Lower lobe of right lung (tissue), 2 donors: ENCODE measurements around the gene MRNIP. TPM values are rescaled to one million over a fixed set of nuclear protein-coding genes. Genes with fewer than 3 reads are reported as not detected.

Source experiments
- ATAC-seq, 2 donors: fragments of 200-7000 bp; cut with Tn5 transposase; one replicate each; pipeline ENCODE4 v1.9.1; 2020 to 2022; ENCODE audit warnings: mild to moderate bottlenecking in 2 of 2, moderate library complexity in 2 of 2
- DNase-seq: peaks from one replicate; pipeline ENCODE4 v3.0.0-alpha.2; 2020
- H3K27ac ChIP-seq: fragments of 200-600 bp; one replicate; pipeline ENCODE4 v1.8.0; 2022
- H3K27me3 ChIP-seq: fragments of 200-600 bp; one replicate; pipeline ENCODE4 v1.8.0; 2022; ENCODE audit warnings: low read depth
- H3K36me3 ChIP-seq: fragments of 200-600 bp; one replicate; pipeline ENCODE4 v1.8.0; 2022; ENCODE audit warnings: mild to moderate bottlenecking
- H3K4me1 ChIP-seq: fragments of 200-600 bp; one replicate; pipeline ENCODE4 v1.8.0; 2022
- H3K4me3 ChIP-seq: fragments of 200-600 bp; one replicate; pipeline ENCODE4 v1.8.0; 2022; ENCODE audit warnings: mild to moderate bottlenecking
- H3K9me3 ChIP-seq: fragments of 200-600 bp; one replicate; pipeline ENCODE4 v1.8.0; 2022
- intact Hi-C: fragments of 100-400 bp; cut with DNase I; formaldehyde crosslinking; loops from one replicate; pipeline ENCODE4 v1.11.0; 2022
- total RNA-seq: library from RNA; stranded (reverse); fragmentation: NEBNext Ultra II Directional; extraction: Animal tissue kit (Norgen Biotek cat#: 25700); gene quantifications from one replicate; pipeline ENCODE4 v1.2.1, GENCODE V29; 2021
- TF ChIP-seq, protein P1 (sequence below): fragments of 200-600 bp; IDR thresholded peaks from one replicate; pipeline ENCODE4 v1.8.0; 2022; ENCODE audit warnings: antibody characterized with exemption, mild to moderate bottlenecking
- donor health status: DM: no; HTN: yes; CAD: no; lungs with severe emphysema.

Gene MRNIP
- total RNA-seq, 1 donor from 2014 or later: 25.0 TPM

DNA sequence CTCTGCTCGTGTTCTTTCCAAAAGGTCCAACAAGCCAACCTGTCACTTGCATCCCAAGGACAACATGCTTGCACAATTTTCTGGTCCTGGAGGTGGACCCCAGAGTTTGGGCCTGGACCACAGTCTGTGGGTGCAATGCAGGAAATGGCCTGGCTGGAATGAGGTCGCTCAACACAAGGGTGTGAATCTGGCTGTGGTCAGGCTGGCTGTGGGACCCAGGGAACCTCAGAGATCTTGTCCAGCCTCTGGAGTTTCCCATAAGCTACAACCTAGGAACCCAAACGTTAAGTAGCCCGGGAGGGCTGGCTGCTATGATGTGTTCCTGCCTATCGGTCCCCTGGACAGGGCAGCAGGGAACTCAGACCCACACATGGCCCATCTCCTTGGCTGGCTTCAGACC lies 33.6 kb upstream of the MRNIP start:
- Histone ChIP-seq H3K27ac (no peak overlapping the region), H3K9me3 (no peaks in the 10 kb centered on the region), H3K4me1 (no peaks in the 10 kb centered on the region), H3K36me3 (peaks cover 100% of the 10 kb centered on the region), H3K4me3 (no peak overlapping the region), H3K27me3 (no peaks in the 10 kb centered on the region)
- TF ChIP-seq, protein P1, sequence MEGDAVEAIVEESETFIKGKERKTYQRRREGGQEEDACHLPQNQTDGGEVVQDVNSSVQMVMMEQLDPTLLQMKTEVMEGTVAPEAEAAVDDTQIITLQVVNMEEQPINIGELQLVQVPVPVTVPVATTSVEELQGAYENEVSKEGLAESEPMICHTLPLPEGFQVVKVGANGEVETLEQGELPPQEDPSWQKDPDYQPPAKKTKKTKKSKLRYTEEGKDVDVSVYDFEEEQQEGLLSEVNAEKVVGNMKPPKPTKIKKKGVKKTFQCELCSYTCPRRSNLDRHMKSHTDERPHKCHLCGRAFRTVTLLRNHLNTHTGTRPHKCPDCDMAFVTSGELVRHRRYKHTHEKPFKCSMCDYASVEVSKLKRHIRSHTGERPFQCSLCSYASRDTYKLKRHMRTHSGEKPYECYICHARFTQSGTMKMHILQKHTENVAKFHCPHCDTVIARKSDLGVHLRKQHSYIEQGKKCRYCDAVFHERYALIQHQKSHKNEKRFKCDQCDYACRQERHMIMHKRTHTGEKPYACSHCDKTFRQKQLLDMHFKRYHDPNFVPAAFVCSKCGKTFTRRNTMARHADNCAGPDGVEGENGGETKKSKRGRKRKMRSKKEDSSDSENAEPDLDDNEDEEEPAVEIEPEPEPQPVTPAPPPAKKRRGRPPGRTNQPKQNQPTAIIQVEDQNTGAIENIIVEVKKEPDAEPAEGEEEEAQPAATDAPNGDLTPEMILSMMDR: no peak
- intact Hi-C loops: no loop called here
- DNase-seq (no peak), ATAC-seq (no peak)

DNA sequence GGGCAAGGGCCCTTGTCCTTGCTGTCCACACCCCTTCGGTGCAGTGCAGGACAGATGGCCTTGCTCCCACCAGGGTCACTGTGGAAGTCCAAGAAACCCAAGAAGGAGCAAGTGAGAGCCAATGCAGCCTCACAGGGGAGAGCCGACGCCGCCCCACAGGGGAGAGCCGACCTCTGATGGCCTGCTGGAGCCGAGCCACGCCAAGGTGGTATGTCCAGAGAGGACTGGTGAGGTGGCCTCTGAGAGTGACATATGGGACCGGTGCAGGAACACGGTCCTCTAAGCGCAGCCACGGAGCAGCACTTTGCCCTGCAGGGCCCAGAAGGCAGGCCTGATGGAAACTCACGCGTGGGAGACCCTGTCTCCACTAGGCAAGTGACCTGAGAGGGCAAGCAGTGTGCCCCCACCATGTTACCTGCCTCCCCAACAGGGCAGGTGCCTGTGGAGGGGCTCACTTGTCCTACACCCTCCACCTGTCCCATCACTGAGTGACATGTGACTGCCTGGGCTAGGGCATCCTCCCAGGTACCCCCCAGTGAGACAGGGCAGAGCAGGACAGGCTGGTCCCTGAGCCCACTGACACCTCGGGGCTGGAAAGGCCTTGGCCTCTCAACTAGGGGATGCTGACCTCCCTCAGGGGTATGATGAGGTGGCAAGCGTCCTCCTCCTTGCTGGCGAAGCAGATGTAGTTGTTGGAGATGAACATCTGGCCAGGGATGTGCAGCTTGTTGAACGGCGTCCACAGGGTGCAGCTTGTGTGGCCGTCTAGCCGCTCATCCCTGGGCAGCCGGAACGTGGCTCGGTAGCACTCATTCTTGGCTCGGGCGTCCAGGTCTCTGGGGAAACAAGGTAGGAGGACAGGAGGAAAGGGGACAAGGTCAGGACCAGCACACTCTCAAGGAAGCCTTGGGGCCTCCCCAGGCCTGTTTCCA lies 32.4 kb upstream of the MRNIP start:
- Histone ChIP-seq H3K27me3 (no peaks in the 10 kb centered on the region), H3K4me1 (no peaks in the 10 kb centered on the region), H3K27ac (no peak overlapping the region), H3K36me3 (peaks cover 100% of the 10 kb centered on the region), H3K4me3 (no peak overlapping the region), H3K9me3 (no peaks in the 10 kb centered on the region)
- DNase-seq (no peak), ATAC-seq (no peak)
- intact Hi-C loops: no loop called here
- TF ChIP-seq, protein P1: no peak

DNA sequence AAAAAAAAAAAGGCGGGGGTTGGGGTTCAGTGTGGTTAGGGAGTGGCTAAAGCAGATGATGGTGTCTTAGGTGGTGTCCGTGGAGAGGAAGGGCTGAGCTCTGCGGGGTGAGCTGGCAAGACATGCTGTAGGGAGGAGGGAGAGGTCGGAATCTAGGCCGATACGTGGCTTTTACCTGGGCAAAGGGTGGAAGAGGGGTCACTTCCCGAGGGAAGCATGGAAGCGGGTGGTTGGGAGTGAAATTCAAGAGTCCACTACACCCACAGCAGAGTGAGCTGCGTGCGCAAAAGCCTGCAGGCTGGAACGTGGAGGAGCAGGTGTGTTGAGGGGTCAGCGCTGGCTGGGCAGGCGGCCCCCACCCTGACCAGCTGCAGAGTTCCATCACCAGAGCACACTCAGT lies 31.3 kb upstream of the MRNIP start:
- Histone ChIP-seq H3K4me1 (no peaks in the 10 kb centered on the region), H3K9me3 (no peaks in the 10 kb centered on the region), H3K27ac (no peak overlapping the region), H3K4me3 (no peak overlapping the region), H3K36me3 (peaks cover 97% of the 10 kb centered on the region), H3K27me3 (no peaks in the 10 kb centered on the region)
- ATAC-seq (no peak), DNase-seq (no peak)
- TF ChIP-seq, protein P1: no peak
- intact Hi-C loops: no loop called here

DNA sequence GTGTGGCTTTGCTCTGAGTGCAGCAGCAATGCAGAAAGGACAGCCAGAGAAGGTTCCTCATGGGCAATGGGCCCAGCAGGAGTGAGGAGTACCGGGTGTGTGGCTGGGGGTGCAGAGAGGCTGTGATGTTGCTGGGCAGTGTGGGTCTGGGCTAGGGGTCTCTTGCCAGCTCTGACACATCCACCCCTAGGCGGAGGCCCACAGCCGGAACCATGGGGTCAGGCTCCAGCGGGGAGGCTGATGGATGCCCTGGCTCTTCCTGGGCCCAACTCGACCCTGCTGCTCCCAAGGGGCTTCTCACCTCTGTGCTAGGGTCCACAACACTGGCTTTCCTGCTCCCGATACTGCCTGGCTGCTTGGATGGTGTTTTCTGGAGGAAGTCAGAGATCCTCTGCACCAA lies 29.2 kb upstream of the MRNIP start:
- Histone ChIP-seq H3K4me1 (no peaks in the 10 kb centered on the region), H3K36me3 (peaks cover 92% of the 10 kb centered on the region), H3K9me3 (peaks cover 11% of the 10 kb centered on the region), H3K27ac (no peak overlapping the region), H3K27me3 (no peaks in the 10 kb centered on the region), H3K4me3 (no peak overlapping the region)
- intact Hi-C loops: no loop called here
- ATAC-seq (no peak), DNase-seq (no peak)
- TF ChIP-seq, protein P1: no peak

DNA sequence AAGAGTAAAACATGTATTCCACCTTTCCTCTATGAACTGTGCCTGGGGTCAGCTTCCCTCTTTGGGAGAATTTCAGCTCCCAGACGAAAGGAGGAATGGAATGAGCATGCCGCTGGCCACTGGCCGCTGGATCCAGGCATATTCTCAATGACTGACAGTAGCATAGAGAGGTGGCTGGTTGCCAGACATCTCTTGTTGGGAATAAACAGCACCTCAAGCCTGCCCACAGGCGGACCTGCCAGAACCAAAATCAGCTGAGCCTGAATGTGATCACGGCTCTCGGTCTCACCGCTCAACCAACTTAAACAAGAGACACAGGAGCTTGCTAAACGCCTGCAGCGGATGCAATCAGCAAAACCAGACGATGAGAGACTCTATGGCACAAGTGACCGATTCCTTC lies 28.5 kb upstream of the MRNIP start:
- TF ChIP-seq, protein P1: no peak
- Histone ChIP-seq H3K4me3 (no peak overlapping the region), H3K27me3 (no peaks in the 10 kb centered on the region), H3K9me3 (peaks cover 18% of the 10 kb centered on the region), H3K36me3 (peaks cover 89% of the 10 kb centered on the region), H3K27ac (no peak overlapping the region), H3K4me1 (no peaks in the 10 kb centered on the region)
- no peak for DNase-seq
- ATAC-seq: no peak
- intact Hi-C loops: no loop called here
